Measurements from ENCODE around the gene CUL4A.

DNA sequence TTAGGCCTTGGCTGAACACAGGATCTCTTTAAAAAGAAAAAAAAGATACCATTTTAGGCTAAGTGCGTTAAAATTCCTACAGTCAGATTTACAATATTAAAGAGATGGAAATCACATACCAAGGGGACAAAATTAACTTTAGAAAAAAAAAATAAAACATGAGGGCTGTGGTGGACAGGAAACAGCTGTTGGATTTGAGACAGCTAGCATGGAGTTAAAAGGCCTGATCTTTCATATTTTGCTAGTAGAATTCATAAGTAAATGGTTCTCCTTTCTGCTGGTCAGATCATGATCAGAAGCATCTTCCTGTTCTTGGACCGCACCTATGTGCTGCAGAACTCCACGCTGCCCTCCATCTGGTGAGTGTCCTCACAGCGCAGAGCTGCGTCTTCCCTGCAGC, 19.7 kb downstream of the CUL4A start:
- TF ChIP-seq SUZ12 (IDR thresholded peaks at IDR 0.05) (no peak), ELF4 (IDR thresholded peaks at IDR 0.05) (no peak), TARDBP (IDR thresholded peaks at IDR 0.05) (no peak), L3MBTL2 (conservative IDR thresholded peaks at IDR 0.05) (no peak), NFRKB (IDR thresholded peaks at IDR 0.05) (no peak), FOXM1 (IDR thresholded peaks at IDR 0.05; ENCODE audit: borderline replicate concordance) (no peak)
